Measurements from ENCODE around the gene GADL1.

Gene GADL1

DNA sequence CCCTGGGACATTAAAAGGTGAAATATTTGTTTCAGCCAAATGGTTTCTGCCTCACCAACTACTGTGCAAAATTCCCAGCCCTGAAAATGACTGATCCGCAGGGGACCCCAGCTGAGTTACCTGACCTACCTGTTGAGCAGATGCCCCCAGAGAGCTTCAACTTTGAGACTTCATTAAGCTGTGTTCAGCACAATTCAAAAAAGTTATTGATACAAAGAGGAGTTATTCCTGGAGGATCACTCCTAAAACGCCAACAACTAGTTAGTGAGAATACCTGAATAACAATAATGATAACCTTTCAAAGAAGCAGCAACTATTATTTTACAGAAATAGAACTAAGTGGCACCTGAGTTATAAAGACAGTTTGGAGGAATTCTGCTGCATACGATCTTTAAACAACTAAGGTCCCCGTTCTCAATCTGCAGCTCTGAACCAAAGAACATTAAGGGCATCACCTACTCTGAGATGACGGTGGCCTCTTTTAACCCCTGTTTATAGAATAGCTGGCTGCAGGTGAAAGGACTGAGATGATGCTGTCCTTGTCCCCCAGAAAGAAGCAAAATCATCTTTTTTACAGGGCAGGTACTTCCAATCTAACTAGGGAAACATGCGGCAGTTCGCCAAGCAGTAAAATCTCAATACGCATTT lies 659 bp downstream of the GADL1 start:
- no peak for TF ChIP-seq CTCF (IDR thresholded peaks at IDR 0.05; ENCODE audit: low read depth, low read length)
- no peak overlapping the region for H3K4me3 ChIP-seq (replicated peaks in 1 of 2; ENCODE audit: low read depth in 2 of 2, low read length in 2 of 2)
- DNase-seq (ENCODE audit: low read depth in 2 of 2) = no peak

GRCh38 chr3:30890907-30891306 lies 3.6 kb downstream of the GADL1 start:
- no peak overlapping the region for H3K4me3 ChIP-seq (replicated peaks in 1 of 2; ENCODE audit: low read depth in 2 of 2, low read length in 2 of 2)
- TF ChIP-seq CTCF (IDR thresholded peaks at IDR 0.05; ENCODE audit: low read depth, low read length) = no peak
- DNase-seq (ENCODE audit: low read depth in 2 of 2) = no peak

DNA sequence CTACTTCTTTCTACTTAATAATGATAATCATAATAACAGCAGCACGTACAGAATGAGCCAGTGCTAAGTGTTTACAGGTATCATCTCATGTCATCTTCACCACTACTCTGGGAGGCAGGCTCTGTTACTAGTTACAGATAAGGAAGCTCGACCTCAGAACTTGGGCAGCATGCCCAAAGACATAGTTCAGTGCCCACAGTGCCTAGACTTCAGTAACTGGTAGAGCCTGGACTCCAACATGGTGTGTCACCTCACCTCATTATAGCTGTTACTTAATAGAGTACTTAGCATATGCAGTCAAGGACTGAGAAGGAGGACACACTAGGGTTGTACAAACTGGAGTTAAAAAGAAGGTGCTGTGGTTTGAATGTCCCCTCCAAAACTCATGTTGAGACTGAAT lies 7.6 kb downstream of the GADL1 start:
- no peak overlapping the region for H3K4me3 ChIP-seq (replicated peaks in 1 of 2; ENCODE audit: low read depth in 2 of 2, low read length in 2 of 2)
- TF ChIP-seq CTCF (IDR thresholded peaks at IDR 0.05; ENCODE audit: low read depth, low read length) = no peak
- no peak for DNase-seq (ENCODE audit: low read depth in 2 of 2)

GRCh38 chr3:30878862-30879261 lies 15.6 kb downstream of the GADL1 start:
- no peak for TF ChIP-seq CTCF (IDR thresholded peaks at IDR 0.05; ENCODE audit: low read depth, low read length)
- no peak overlapping the region for H3K4me3 ChIP-seq (replicated peaks in 1 of 2; ENCODE audit: low read depth in 2 of 2, low read length in 2 of 2)
- DNase-seq (ENCODE audit: low read depth in 2 of 2) = no peak

GRCh38 chr3:30875505-30875904 lies 19.0 kb downstream of the GADL1 start:
- H3K4me3 ChIP-seq (replicated peaks in 1 of 2; ENCODE audit: low read depth in 2 of 2, low read length in 2 of 2) = no peak overlapping the region
- no peak for DNase-seq (ENCODE audit: low read depth in 2 of 2)
- no peak for TF ChIP-seq CTCF (IDR thresholded peaks at IDR 0.05; ENCODE audit: low read depth, low read length)

DNA sequence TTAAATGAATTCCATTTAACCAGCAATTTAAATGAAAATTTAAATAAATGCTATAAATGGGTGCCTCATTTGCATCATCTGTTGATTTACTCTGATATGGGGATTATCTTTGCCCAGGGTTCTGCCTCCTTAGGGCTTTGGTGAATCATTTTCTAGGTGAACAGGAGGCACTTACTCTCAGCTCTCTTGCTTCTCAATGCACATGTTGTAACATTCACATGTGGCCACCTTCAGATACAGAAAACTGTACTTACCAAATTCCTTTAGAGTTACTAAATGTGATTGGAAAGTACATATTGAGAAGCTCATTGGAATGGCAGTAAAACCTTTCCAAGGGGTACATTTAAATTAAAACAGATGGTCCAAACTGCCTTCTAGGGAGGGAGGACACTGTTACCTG lies 20.8 kb downstream of the GADL1 start:
- DNase-seq (ENCODE audit: low read depth in 2 of 2) = no peak
- TF ChIP-seq CTCF (IDR thresholded peaks at IDR 0.05; ENCODE audit: low read depth, low read length) = no peak
- H3K4me3 ChIP-seq (replicated peaks in 1 of 2; ENCODE audit: low read depth in 2 of 2, low read length in 2 of 2) = no peak overlapping the region

DNA sequence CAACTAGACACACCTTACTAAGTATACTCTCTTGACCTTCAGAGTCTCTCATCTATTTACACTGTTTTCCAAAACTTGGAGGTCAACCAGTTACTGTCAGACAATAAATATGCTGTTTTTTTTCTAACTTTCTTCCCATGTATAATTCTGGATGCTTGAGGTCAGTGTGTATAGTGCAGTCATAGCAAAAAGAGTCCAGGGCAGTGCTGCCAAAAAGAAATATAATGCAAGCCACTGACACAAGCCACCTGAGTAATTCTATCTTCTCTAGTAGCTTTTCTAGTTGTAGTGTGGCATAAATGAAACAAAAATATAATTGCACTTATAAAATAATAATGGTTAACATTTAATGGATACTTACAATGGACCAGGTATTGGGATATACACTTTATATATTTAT lies 21.6 kb downstream of the GADL1 start:
- no peak overlapping the region for H3K4me3 ChIP-seq (replicated peaks in 1 of 2; ENCODE audit: low read depth in 2 of 2, low read length in 2 of 2)
- no peak for DNase-seq (ENCODE audit: low read depth in 2 of 2)
- TF ChIP-seq CTCF (IDR thresholded peaks at IDR 0.05; ENCODE audit: low read depth, low read length) = no peak

All from cardiac fibroblast (primary cell).